HG02938 (cell line): ENCODE data around the gene TBC1D21.

Experiments
- ATAC-seq: cut with Tn5 transposase; IDR thresholded peaks from one replicate; pipeline ENCODE4 v1.9.1; 2021; ENCODE audit warnings: mild to moderate bottlenecking, moderate library complexity; ENCODE audit not compliant: unreplicated experiment

TBC1D21 gene

GRCh38 chr15:73858062-73858461 is 15.3 kb upstream of the TBC1D21 start:
- no peak for ATAC-seq

- no peak for ATAC-seq
Measured at GRCh38 chr15:73862276-73862675, 11.1 kb upstream of the TBC1D21 start.

DNA sequence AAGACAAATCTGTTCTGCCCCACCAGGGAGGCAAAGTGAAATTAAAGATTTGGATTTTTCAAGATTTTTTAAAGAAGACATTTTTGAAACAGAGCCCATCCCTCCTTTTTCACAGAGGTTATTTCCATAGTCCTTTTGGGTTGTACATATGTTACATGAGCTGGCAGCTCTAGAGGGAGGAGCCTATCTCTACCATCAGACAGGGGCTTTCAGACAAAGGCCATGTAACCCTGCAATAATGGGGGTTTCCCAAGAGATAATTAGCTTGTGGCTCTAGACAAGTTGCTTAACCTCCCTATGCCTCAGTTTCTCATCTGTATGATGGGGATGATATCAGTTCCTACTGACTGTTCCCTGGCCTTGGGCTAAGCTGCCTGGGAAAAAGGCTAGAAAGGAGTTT is 8.0 kb upstream of the TBC1D21 start:
- ATAC-seq: no peak

- no peak for ATAC-seq
Measured at GRCh38 chr15:73865904-73866303, 7.5 kb upstream of the TBC1D21 start.

DNA sequence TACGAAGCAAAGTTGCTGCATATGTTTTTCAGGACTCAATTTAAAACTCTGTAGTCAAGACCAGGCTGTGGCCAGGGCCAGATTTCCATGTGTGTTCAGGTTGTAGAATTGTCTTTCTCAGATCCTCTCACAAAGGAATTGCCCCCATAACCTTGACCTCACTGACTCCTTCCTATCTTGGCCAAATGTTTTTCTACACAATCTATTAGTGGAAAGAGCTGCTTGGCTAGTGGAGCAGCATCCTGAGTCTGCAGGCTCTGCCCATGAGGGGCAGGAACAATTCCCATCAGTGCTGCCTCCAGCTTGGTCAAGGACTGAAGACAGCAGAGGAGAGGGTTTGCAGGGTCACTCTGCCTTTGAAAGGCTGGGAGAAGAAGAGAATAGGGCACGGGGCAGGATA is 6.9 kb upstream of the TBC1D21 start:
- ATAC-seq: no peak

GRCh38 chr15:73866881-73867410 is 6.4 kb upstream of the TBC1D21 start:
- no peak for ATAC-seq

DNA sequence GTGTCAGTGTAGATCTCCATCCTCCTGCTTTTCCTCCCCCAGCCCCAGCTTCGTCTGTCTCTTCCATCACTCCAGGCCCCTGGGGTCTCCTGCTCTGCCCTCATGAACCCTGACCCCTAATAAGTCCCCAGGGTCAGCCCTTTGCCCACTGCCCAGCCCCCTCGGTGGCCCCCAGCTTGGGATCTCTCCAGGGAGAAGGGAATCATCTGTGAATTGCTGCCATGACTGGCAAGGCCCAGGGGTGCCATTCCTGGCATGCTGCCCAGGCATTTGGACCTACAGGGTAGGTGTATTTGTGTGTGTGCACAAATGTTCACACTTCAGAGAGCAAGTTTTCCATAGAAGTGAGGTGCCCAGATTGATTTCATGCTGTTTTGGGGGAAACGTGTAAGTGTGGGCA is 5.9 kb upstream of the TBC1D21 start:
- ATAC-seq: no peak

DNA sequence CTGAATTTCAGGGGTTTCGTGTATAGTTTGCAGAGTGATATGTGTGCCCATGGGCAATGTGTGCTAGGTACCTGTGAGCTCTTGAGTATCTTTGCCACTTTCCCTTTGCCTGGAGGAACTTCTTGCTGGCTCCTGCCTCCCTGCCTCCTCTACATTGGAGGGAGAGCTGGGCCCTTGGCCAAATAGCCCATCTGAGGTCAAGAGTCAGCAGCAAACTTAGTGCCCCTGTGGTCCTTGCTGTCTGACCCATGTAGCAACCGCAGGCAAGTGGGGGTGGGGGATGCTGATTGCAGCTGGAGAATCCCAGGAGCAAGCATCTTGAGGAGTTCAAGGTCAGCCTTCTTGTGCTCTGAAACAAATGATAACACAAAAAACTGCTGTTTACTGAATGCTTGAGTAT is 5.4 kb upstream of the TBC1D21 start:
- no peak for ATAC-seq

DNA sequence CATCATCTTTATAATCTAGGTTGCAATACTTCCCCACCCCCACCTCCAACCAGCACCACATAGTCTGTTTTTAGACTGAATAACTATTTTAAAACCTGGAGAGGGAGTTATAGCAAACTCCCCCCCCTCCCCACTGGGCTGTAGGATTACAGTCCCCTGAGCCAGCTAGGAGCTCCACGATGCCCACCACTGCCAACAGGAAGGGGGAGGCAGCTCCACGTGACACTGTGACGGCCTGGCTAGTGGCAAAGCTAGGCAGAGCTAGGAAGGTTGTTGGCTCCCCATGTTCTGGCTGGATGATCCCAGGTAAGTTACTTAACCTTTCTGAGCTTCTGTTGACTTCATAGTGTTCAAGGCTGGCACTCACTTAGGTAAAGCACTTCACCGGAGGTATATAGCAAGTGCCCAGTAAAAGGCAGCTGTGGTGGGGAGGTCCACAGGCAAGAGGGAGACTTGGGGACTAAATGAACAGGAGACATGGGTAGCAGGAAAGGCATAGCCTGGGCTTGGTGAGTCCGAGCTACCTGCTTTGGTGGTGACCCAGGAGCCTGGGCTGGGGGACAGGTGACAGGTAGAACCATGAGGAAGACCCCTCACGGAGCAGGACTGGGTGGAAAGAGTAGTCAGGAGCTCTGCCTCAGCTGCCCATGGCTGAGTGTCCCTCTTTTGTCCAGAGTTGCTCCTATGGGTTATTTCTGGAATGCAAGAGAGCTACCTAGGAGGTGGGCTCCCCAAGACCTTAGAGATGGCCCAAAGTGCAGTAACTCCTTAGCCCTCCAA is 4.0 kb upstream of the TBC1D21 start:
- no peak for ATAC-seq

DNA sequence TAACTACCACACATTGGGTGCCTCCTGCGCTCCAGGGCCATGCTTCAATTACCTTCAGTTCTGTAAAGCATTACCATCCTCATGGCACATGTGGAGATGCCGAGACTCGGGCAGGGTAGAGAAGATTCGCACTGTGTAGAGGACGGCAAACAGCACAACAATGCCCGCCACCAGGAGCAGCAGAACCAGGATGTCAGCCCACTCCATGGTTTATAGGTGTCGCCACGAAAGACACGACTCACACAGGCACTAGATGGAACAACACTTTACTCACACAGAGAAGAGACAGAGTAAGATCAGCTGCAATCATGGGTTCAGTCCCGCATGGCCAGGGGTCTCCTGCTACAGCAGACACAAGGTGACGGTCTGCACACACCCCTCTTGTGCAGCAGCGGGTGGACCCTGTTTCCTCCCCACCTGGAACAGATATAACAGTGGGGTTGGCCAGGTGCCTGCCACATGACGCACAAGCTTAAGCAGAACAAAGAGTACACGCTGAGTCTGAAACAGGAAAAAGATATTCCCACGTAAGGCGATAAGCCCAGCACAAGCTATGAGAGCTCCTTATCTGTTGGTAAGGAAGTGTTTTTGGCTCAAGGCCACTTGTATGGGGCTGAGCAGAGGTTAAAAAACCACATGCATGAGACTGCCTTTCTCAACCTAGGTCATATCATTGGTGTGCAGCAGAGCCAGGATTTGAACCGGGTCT is 2.5 kb upstream of the TBC1D21 start:
- ATAC-seq: no peak

- ATAC-seq: no peak
Measured at GRCh38 chr15:73872346-73872745, 1.0 kb upstream of the TBC1D21 start.

DNA sequence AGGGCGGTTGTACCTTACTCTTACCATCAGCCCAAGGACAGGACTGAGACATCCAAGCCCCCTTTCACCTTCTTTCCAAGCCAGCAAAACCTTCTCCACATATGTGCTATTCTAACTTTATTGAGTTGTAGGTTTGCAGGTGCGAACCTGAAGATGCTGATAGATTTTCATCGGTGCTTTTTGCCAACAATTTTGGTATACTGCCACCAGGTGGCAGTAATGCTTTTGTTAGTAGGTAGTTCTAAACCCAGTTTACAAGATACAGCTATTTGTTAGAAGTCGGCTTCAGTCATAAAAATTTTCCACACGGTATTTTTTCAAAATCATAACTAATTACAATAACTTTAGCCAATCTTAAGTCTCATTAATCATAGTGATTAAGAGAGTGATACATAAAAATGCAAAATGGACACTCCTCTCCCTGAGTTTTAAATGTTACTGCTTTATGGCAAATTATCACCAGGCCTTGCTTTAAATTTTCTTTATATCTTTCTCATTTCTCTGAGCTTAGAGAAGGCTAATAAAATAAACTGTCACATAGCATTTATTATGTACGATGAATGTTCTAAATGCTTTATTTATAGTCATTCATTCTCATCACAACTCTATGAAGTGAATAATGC is 636 bp downstream of the TBC1D21 start:
- no peak for ATAC-seq

GRCh38 chr15:73879426-73879825 is 6.1 kb downstream of the TBC1D21 start:
- no peak for ATAC-seq

DNA sequence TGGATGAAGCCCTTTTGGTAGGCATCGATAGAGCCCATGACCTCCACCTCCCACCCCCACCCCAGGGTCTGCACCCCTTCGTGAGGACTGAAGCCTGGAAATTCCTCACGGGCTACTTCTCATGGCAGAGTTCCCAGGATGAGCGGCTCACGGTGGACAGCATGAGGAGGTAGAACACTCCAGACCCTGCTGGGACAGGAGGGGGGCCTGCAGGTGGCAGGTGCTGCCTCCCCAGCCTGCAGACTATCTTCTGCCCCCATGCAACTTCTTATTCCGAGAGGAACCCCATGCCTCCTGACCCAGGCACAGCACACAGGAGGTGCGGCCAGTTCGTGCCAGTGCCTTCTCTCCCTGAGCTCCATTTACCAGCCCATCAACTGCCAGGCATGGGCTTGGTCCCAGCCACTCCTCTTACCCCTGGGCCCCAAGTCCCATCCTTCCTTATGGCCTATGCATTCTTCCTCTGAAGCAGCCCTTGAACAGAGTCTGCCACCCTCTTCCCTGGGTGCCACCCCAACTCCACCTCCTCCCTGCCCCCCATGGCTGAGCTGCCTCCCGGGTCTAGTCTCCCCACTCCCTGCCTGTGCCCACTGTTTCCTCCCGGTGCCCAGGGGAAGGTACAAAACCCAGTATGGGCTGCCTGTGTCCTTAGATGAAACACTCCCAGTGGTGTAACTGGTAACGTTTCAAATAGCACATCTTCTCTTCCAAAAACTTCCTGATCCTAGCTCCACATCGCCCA is 8.4 kb downstream of the TBC1D21 start:
- ATAC-seq: no peak

GRCh38 chr15:73882761-73883419 is 9.5 kb downstream of the TBC1D21 start:
- no peak for ATAC-seq

DNA sequence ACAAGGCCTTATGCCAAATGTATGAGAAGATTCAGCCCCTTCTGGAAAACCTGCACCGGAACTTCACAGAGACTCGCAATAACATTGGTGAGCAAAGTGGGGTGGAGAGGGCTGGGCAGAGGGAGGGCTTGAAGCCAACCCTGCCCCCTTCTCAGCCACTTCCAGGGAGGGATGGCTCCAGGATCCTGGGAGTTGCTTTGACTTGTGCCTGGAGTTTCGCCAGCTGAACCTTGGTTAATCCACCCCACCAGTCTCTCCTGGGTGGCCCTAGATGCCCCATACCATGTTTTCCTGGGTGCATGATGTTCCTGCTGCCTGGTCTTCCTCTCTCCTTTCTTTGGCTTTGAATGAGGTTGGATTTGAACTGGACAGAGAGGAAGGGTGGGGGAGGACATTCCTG is 10.8 kb downstream of the TBC1D21 start:
- ATAC-seq: no peak

DNA sequence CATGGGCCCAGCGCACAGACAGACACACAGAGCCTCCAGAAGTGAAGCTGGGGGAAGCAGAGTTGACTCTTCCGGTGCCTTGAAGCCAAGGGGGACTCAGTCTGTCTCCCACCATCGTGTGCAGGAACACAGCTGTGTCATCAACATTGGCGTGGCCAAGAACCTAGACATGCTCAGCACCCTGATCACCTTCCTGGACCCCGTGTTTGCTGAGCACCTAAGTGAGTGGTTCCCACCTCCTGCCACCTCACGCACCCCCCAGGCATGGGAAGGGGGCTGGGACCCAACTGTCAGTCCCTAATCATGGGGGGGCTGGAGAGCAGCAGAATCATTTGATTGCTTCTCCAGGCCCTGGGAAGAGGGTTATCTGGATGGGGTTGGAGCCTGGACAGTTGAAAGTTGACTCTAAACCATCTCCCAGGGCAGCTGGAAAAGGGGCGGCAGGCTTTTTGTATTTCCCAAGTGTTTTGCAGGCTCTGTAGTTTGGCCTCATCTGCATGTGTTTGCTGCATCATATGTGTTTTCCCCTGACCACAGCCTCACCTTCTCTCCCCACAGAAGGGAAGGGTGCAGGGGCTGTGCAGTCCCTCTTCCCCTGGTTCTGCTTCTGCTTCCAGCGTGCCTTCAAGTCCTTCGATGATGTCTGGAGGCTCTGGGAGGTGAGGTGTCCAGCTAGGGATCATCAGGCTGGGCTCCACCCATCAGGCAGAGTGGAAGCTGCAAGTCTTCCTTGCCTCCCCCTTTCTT is 12.8 kb downstream of the TBC1D21 start:
- no peak for ATAC-seq

DNA sequence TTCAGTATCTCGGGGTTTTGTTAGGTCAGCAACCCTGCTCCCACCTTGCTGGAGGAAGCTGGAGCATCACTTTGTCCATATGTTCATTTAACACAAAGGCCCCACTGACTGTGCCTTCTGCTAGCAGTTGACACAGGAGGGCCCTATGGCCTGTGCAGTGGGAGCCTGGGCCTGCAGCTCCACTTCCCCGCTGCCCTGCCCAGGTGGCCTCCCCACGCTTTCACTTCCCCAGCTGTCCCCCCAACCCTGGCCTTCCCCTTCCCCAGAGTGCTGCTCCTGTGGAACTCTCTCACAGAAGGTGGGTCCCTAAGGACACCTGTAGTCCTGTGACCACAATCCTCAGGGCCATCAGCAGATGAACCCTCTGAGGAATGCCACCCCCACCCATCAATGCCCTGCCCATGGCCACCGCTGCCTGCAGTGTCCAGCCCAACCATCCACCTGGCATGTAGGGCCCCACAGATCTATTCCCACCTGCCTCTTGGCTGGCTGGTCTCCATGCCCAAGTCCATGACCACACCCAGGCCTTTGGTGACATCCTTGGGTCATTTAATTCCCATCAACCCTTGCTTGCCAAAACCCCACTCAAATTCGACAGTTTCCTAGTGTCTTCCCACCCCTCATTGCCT is 13.5 kb downstream of the TBC1D21 start:
- ATAC-seq: no peak

GRCh38 chr15:73887481-73887880 is 14.1 kb downstream of the TBC1D21 start:
- ATAC-seq: no peak
